ENCODE results near the gene RPL36AL.

- TF ChIP-seq CTCF (conservative IDR thresholded peaks at IDR 0.05) (no peak), ZFX (IDR thresholded peaks at IDR 0.05) (no peak)
Measured at GRCh38 chr14:49623387-49623786, 3.0 kb upstream of the RPL36AL start.
